CD4-positive, alpha-beta T cell (primary cell): Measurements from ENCODE around the gene NANOS3. TPM values are rescaled to one million over a fixed set of nuclear protein-coding genes. Genes with fewer than 3 reads are reported as not detected.

ENCODE experiments used
- ATAC-seq: fragments of 200-7000 bp; cut with Tn5 transposase; one replicate; pipeline ENCODE4 v1.10.0; 2022; ENCODE audit warnings: mild to moderate bottlenecking; ENCODE audit not compliant: poor library complexity
- CTCF ChIA-PET: fragments of 350-600 bp; sonication (Branson Sonifier 250); formaldehyde crosslinking; loops from one replicate; lab custom pipeline; 2021; ENCODE audit warnings: antibody characterized with exemption, inconsistent platforms; lab: Charles Lee
- POLR2A ChIA-PET: fragments of 350-600 bp; sonication (Branson Sonifier 250); formaldehyde crosslinking; loops from one replicate; lab custom pipeline; 2021; ENCODE audit warnings: antibody characterized with exemption, inconsistent platforms; lab: Charles Lee
- DNase-seq, 14 experiments: peaks; one replicate each; pipeline ENCODE4 v3.0.0-alpha.2; 2013 to 2020; ENCODE audit warnings: mixed read lengths in 2 of 14
- H3K27ac ChIP-seq, 2 donors: one replicate each; pipeline versions ENCODE4 v1.5.1 to v1.7.0; 2013; ENCODE audit warnings: low read length in 2 of 2, low read depth in 1 of 2, mild to moderate bottlenecking in 1 of 2
- H3K27me3 ChIP-seq, 2 experiments: 1 replicate in 1 of 2; 2 replicates in 1 of 2; pipeline versions ENCODE4 v1.6.1 to v1.7.0; 2013; ENCODE audit warnings: low read length in 2 of 2, control low read depth in 1 of 2, mild to moderate bottlenecking in 1 of 2, moderate library complexity in 1 of 2; ENCODE audit not compliant: insufficient read depth in 2 of 2, control insufficient read depth in 1 of 2
- H3K36me3 ChIP-seq: one replicate; pipeline ENCODE4 v1.6.1; 2013; ENCODE audit warnings: low read length, control low read depth; ENCODE audit not compliant: insufficient read depth
- H3K4me1 ChIP-seq: one replicate; pipeline ENCODE4 v1.6.1; 2013; ENCODE audit warnings: low read length, control low read depth; ENCODE audit not compliant: insufficient read depth
- H3K4me3 ChIP-seq: one replicate; pipeline ENCODE4 v1.5.1; 2013; ENCODE audit warnings: mild to moderate bottlenecking, low read length, moderate library complexity
- H3K9me3 ChIP-seq, 2 experiments: 1 replicate in 1 of 2; 2 replicates in 1 of 2; pipeline versions ENCODE4 v1.6.1 to v1.7.0; 2013; ENCODE audit warnings: low read length in 2 of 2, mild to moderate bottlenecking in 2 of 2, control low read depth in 1 of 2, moderate library complexity in 1 of 2; ENCODE audit not compliant: control insufficient read depth in 1 of 2, insufficient read depth in 1 of 2
- H3K27ac Mint-ChIP-seq: one replicate; pipeline ENCODE4 v1.8.0; 2020; ENCODE audit warnings: mixed read lengths
- H3K27me3 Mint-ChIP-seq: one replicate; pipeline ENCODE4 v1.8.0; 2021; ENCODE audit warnings: mixed read lengths
- H3K36me3 Mint-ChIP-seq: one replicate; pipeline ENCODE4 v1.8.0; 2021; ENCODE audit warnings: low read depth, mixed read lengths
- H3K4me1 Mint-ChIP-seq: one replicate; pipeline ENCODE4 v1.8.0; 2021; ENCODE audit warnings: low read depth, mixed read lengths
- H3K4me3 Mint-ChIP-seq: one replicate; pipeline ENCODE4 v1.8.0; 2020; ENCODE audit warnings: mild to moderate bottlenecking, mixed read lengths
- H3K9me3 Mint-ChIP-seq: one replicate; pipeline ENCODE4 v1.8.0; 2020; ENCODE audit warnings: mixed read lengths
- intact Hi-C, 2 experiments: fragments of 100-400 bp; cut with DNase I in 1 of 2; cut with micrococcal nuclease in 1 of 2; formaldehyde crosslinking; loops; one replicate each; pipeline versions ENCODE4 v1.15.1 to v1.9.0; 2023 to 2025; cut with DNase I, micrococcal nuclease
- total RNA-seq, 174 experiments: library from RNA in 2 of 174; stranded (reverse) in 2 of 174; gene quantifications; one replicate each; pipeline ENCODE4 v1.2.3 and lab custom pipeline; 2021 to 2026
- TF ChIP-seq, protein P1 (sequence below): fragments of 200-600 bp; IDR thresholded peaks from one replicate; pipeline ENCODE4 v1.8.0; 2022; ENCODE audit warnings: antibody characterized with exemption, mild to moderate bottlenecking

NANOS3 gene
- total RNA-seq, 2 experiments from 2014 or later = 0.87 TPM; not detected in 1

- POLR2A ChIA-PET = interaction anchor here (7.2 kb wide), 1 partner anchor 74 kb away, joined by 85 read pairs; no protein-coding TSS in a partner anchor
- TF ChIP-seq, protein P1, sequence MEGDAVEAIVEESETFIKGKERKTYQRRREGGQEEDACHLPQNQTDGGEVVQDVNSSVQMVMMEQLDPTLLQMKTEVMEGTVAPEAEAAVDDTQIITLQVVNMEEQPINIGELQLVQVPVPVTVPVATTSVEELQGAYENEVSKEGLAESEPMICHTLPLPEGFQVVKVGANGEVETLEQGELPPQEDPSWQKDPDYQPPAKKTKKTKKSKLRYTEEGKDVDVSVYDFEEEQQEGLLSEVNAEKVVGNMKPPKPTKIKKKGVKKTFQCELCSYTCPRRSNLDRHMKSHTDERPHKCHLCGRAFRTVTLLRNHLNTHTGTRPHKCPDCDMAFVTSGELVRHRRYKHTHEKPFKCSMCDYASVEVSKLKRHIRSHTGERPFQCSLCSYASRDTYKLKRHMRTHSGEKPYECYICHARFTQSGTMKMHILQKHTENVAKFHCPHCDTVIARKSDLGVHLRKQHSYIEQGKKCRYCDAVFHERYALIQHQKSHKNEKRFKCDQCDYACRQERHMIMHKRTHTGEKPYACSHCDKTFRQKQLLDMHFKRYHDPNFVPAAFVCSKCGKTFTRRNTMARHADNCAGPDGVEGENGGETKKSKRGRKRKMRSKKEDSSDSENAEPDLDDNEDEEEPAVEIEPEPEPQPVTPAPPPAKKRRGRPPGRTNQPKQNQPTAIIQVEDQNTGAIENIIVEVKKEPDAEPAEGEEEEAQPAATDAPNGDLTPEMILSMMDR = no peak
- Mint-ChIP-seq H3K4me1 (peaks cover 30% of the 10 kb centered on the region), H3K27me3 (peaks cover 16% of the 10 kb centered on the region), H3K36me3 (no peaks in the 10 kb centered on the region), H3K27ac (no peak overlapping the region), H3K4me3 (peak overlapping the region; percentile 56), H3K9me3 (no peaks in the 10 kb centered on the region)
- no peaks in the 10 kb centered on the region for H3K9me3 ChIP-seq
- intact Hi-C loops = loop anchor here in 1 of 2 experiments (5.0 kb wide), 1 partner anchor 432 kb away; no protein-coding TSS in a partner anchor
- peak in 1 of 14 experiments; percentile 42 for DNase-seq
- no peak for ATAC-seq
- CTCF ChIA-PET = no interaction called here
- H3K27ac ChIP-seq = no peak overlapping the region
- peaks cover 30% of the 10 kb centered on the region for H3K4me1 ChIP-seq
- no peak overlapping the region for H3K4me3 ChIP-seq
- H3K36me3 ChIP-seq = no peaks in the 10 kb centered on the region
- peaks cover 10 to 11% of the 10 kb centered on the region in 2 experiments for H3K27me3 ChIP-seq
These were observed 17.5 kb upstream of the NANOS3 start for GRCh38 chr19:13859361-13859880.

- H3K9me3 Mint-ChIP-seq = no peaks in the 10 kb centered on the region
- no peaks in the 10 kb centered on the region for H3K9me3 ChIP-seq
- intact Hi-C loops = loop anchor here in 1 of 2 experiments (1.0 to 5.0 kb wide), 3 partner anchors 11 to 584 kb away; no protein-coding TSS in a partner anchor
These were observed 16.1 kb upstream of the NANOS3 start for GRCh38 chr19:13860679-13861391.

GRCh38 chr19:13861392-13861713 lies 15.6 kb upstream of the NANOS3 start:
- peaks cover 40% of the 10 kb centered on the region for H3K4me1 ChIP-seq
- TF ChIP-seq, protein P1 = no peak
- H3K4me1 Mint-ChIP-seq = peaks cover 37% of the 10 kb centered on the region
- peak overlapping the region; percentile 73 for H3K4me3 ChIP-seq
- H3K36me3 Mint-ChIP-seq = no peaks in the 10 kb centered on the region
- peak overlapping the region; percentile 94 for H3K4me3 Mint-ChIP-seq
- peak overlapping the region; percentile 86 for H3K27ac Mint-ChIP-seq
- no peaks in the 10 kb centered on the region for H3K9me3 Mint-ChIP-seq
- peaks cover 18 to 21% of the 10 kb centered on the region in 2 experiments for H3K27me3 ChIP-seq
- ChIA-PET CTCF (interaction anchor here (1.3 to 2.9 kb wide), 8 partner anchors 10 to 87 kb away, joined by 4 to 78 read pairs (median 38); partner anchors contain the start of genes C19orf53 and ZSWIM4), POLR2A (interaction anchor here (2.0 to 7.2 kb wide), 6 partner anchors 14 to 97 kb away, joined by 7 to 85 read pairs (median 17); partner anchors contain the start of genes C19orf53 and MRI1)
- ATAC-seq = peak; percentile 6
- H3K9me3 ChIP-seq = no peaks in the 10 kb centered on the region
- H3K36me3 ChIP-seq = no peaks in the 10 kb centered on the region
- intact Hi-C loops = loop anchor here in 1 of 2 experiments (1.0 to 5.0 kb wide), 3 partner anchors 11 to 584 kb away; no protein-coding TSS in a partner anchor
- DNase-seq = peak in 4 of 14 experiments; percentile 29 to 77 (median 50)
- peak overlapping the region; percentile 84 to 94 for H3K27ac ChIP-seq
- H3K27me3 Mint-ChIP-seq = peaks cover 24% of the 10 kb centered on the region

More at GRCh38 chr19:13860679-13861391, 16.1 kb upstream of the NANOS3 start:
- DNase-seq (no peak), ATAC-seq (no peak)
- Histone ChIP-seq H3K27me3 (peaks cover 14 to 16% of the 10 kb centered on the region in 2 experiments), H3K4me1 (peaks cover 35% of the 10 kb centered on the region), H3K4me3 (no peak overlapping the region), H3K36me3 (no peaks in the 10 kb centered on the region), H3K27ac (peak overlapping the region in 1 of 2 donors; percentile 94)
- ChIA-PET CTCF (interaction anchor here (2.1 to 2.9 kb wide), 6 partner anchors 10 to 87 kb away, joined by 18 to 78 read pairs (median 42); partner anchors contain the start of gene C19orf53), POLR2A (interaction anchor here (2.0 to 7.2 kb wide), 5 partner anchors 14 to 96 kb away, joined by 7 to 85 read pairs (median 22); partner anchors contain the start of gene MRI1)
- Mint-ChIP-seq H3K4me1 (peaks cover 34% of the 10 kb centered on the region), H3K4me3 (peak overlapping the region; percentile 94), H3K36me3 (no peaks in the 10 kb centered on the region), H3K27me3 (peaks cover 20% of the 10 kb centered on the region), H3K27ac (peak overlapping the region; percentile 86)
- TF ChIP-seq, protein P1 = no peak
